GM23338 (cell line): ENCODE data around the gene PTGIS.

ENCODE experiments used
- CTCF ChIP-seq, 2 experiments: fragments of 200-600 bp in 1 of 2; sonication (generic) in 1 of 2; conservative IDR thresholded peaks; 2 replicates each; pipeline versions ENCODE4 v1.5.1 to v1.6.1; 2016 to 2017; ENCODE audit warnings: antibody characterized with exemption in 2 of 2, low read depth in 2 of 2, mild to moderate bottlenecking in 2 of 2, moderate library complexity in 1 of 2
- EZH2phosphoT487 ChIP-seq: fragments of 200-600 bp; sonication (generic); IDR thresholded peaks from one replicate; pipeline ENCODE4 v1.8.1; 2018; ENCODE audit warnings: antibody characterized with exemption; ENCODE audit not compliant: unreplicated experiment
- POLR2AphosphoS5 ChIP-seq: IDR thresholded peaks from 2 replicates; pipeline ENCODE4 v1.6.1; 2016; ENCODE audit warnings: antibody characterized with exemption, low read depth
- STAT1 ChIP-seq: IDR thresholded peaks from one replicate; pipeline ENCODE4 v1.6.1; 2016; ENCODE audit warnings: antibody characterized with exemption; ENCODE audit not compliant: unreplicated experiment

GRCh38 chr20:49559411-49560081, 8.4 kb downstream of the PTGIS start:
- no peak for TF ChIP-seq CTCF (conservative IDR thresholded peaks at IDR 0.05; ENCODE audit: low read depth in 2 of 2)
- no peak for TF ChIP-seq POLR2AphosphoS5
- no peak for TF ChIP-seq EZH2phosphoT487
- no peak for TF ChIP-seq STAT1
